Endometrium (tissue), 2 donors: Measurements from ENCODE around the gene PLAGL1.
"Not testable (repeated sequence)": the region's sequence is repeated elsewhere in the genome, so short reads cannot be mapped to it uniquely, and the experiment has no call there.

ENCODE experiments used
- FAIRE-seq: peaks from 2 replicates; lab custom pipeline; 2012; peaks lifted over from hg19 to GRCh38; lab: Jason Lieb, UNC
- donor health status: control.
- donor health status: control.

The PLAGL1 gene

GRCh38 chr6:144008120-144008811, at the start of gene PLAGL1:
Gene PLAGL1, minus strand, starts transcription at chr6:144008259. Its CDS starts 60,123 bp downstream, at chr6:143948136.
- FAIRE-seq: no peak

DNA sequence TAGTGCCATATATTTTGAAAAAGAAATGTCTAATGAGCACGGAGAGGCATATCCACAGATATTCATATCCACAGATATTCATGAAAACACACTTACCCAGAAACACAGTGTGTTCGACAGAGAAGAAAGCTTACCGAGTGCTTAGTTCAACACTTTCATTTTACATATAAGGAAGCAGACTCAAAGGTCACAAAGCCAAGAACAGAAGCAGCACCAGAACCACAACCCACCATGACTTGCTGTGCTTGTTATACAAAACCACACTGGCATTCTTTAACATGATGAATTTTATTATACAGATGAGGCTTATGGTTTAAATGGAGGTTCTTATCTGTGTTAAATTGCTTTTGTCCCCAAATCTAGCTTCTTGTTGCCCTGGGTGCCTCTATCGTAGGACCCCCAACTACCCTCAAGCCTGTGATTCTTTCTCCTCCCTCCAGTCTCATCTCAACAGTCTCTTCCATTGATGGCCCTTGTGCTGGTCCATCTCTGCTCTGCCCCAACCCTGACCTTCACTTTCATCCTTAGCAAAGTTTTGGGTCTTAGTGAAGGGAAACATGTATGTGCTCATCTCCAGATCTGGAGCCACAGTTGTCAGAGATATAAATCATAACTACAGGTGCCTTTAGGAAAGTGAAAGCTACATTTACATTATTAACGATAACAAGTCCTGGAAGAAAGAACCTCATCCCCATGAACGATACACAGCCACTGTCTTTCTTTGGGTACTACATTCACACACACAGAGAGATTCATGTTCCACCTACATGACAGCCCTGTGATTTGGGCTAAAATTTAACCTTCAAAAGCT, 47.3 kb upstream of the PLAGL1 start:
- no peak for FAIRE-seq

DNA sequence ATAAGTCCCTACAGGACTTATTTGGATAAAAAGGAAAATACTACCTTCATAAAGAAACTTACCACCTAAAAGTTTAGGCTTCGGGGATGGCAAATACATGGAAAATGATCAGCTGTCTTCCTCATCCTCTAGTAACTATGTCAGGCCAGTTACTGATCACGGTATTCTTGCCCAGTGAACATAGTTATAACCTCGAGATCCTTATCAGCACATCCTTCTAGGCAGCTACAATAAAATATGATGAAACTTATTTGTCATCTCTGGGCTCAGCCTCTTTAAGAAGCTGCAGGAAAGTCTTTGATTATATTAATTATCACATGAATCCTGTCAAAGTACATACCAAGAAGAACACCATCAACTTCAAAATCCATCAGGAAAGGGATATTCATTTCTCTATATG, 45.5 kb upstream of the PLAGL1 start:
- FAIRE-seq: no peak

- FAIRE-seq: no peak
Observed at GRCh38 chr6:144052488-144052887, 44.4 kb upstream of the PLAGL1 start.

GRCh38 chr6:144049386-144049785, 41.3 kb upstream of the PLAGL1 start:
- no peak for FAIRE-seq

DNA sequence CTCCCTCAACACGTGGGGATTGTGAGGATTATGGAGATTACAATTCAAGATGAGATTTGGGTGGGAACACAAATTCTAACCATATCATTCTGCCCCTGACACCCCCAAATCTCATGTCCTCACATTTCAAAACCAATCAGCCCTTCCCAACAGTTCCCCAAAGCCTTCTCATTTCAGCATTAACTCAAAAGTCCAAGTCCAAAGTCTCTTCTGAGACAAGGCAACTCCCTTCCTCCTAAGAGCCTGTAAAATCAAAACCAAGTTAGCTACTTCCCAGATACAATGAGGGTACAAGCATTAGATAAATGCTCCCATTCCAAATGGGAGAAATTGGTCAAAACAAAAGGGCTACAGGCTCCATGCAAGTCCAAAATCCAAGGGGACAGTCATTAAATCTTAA, 39.6 kb upstream of the PLAGL1 start:
- FAIRE-seq: no peak

DNA sequence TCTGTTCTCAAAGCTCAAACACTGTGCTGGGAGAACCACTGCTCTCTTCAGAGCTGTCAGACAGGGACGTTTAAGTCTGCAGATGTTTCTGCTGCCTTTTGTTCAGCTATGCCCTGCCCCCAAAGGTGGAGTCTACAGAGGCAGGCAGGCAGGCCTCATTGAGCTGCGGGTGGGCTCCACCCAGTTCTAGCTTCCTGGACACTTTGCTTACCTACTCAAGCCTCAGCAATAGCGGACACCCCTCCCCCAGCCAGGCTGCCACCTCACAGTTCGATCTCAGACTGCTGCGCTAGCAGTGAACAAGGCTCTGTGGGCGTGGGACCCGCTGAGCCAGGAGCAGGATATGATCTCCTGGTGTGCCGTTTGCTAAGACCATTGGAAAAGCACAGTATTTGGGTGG, 38.6 kb upstream of the PLAGL1 start:
- FAIRE-seq: not testable (repeated sequence)

GRCh38 chr6:144044989-144045388, 36.9 kb upstream of the PLAGL1 start:
- FAIRE-seq: not testable (repeated sequence)

- FAIRE-seq: no peak
Observed at GRCh38 chr6:144036835-144037195, 28.8 kb upstream of the PLAGL1 start.

DNA sequence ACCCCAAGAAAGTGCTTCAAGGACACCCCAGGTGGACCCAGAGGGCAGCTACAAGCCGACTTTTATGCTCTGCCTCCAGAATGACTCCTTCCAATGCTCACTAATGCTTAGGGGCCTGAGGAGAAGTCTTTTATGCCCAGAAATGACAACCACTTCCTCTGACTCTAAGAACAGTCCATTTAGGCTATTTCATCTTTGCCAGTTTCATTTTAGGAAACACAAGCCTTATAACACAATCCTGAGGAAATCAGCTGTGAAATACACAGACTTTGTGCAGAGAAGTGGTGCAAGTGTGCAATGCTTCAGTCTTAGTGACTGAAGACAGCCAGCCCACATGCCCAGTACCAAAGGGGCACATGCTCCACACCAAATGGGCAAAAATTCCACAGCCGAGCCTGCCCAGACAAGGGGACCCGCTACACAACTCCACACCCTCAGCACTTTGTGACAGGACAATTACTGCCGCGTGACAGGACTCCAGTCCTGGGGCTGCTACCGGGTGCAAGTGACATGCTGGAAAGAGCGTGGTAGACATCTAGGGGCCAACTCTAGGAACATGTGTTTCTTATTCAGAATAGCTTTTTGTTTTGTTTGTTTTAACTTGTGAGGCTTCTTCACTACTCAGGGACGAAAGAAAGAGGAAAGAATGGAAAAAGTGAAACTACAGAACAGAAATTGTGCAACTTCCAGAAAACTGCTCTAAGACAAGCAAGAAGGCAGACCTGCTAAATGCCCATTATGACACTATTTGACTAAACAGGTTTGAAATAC, 28.2 kb upstream of the PLAGL1 start:
- FAIRE-seq: no peak

DNA sequence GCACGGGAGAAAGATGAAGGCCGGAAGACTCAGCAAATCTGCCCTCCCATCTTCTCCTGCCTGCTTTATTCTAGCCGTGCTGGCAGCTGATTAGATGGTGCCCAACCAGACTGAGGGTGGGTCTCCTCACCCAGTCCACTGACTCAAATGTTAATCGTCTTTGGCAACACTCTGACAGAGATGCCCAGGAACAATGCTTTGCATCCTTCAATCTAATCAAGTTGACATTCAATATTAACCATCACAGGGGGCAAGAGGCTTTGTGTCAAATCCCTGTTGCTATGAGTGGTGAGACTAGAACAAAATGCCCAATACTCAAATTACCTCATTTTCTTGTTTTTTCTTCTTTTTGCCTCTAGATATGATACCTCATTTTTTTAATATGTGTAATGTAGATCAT, 27.4 kb upstream of the PLAGL1 start:
- no peak for FAIRE-seq

DNA sequence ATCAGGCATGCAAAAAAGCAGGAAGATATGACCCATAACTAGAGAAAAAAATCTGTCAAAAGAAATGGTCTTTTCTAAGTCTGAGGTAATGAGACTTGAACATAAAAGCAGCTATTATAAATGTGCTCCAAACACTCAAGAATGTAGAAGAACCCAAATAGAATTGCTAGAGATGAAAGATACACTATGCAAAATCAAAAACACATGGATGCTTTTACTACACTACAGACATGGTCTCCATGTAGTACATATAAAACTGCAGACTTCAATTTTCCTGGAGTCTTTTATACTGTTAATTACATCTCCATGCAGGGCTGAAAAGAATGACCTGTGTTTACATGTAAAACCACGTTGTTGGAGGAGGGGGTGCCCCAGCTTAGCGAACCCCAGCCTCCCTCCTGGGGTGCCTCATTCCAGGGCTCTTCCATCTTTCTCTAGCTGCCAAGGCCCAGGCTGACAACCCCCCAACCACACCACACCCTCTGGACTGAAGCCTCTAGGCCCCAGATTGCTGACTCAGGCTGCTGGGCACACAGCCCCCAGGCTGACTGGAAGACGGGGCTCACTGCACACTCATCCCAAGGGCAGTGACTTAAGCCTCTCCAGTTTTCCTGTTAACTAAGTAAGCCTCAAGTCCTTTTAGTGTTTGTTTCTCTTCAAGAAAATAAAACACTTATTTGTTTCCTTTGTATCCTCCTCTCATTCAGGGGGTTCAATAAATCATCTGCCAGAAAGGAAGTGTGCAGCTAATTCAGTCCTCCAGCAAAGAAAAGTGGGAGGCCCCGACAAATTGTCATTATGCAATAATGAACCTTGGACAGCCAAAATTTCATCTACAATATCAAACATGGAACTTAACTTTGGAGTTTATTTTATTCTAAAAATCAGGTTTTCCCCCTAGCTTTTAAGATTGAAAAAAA, 26.0 kb upstream of the PLAGL1 start:
- no peak for FAIRE-seq

GRCh38 chr6:144029452-144029851, 21.4 kb upstream of the PLAGL1 start:
- no peak for FAIRE-seq

- FAIRE-seq: no peak
Observed at GRCh38 chr6:144027932-144028587, 20.0 kb upstream of the PLAGL1 start.

DNA sequence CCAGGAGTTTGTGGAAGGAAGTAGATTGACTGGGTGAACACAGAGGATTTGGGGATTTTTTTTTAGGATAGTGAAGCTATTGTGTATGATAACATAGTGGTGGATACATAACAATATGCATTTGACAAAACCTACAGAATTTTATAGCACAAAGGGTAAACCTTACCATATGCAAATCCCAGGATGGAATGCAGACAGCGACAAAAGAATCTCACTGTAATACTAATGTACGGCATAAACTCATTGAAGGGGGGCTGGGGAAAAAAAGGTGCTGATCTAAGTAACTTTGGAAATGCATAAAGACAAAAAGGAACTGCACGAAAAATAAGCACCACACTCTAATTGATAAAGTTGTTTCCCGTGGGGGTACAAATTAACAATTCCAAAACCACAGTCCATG, 15.2 kb upstream of the PLAGL1 start:
- no peak for FAIRE-seq

DNA sequence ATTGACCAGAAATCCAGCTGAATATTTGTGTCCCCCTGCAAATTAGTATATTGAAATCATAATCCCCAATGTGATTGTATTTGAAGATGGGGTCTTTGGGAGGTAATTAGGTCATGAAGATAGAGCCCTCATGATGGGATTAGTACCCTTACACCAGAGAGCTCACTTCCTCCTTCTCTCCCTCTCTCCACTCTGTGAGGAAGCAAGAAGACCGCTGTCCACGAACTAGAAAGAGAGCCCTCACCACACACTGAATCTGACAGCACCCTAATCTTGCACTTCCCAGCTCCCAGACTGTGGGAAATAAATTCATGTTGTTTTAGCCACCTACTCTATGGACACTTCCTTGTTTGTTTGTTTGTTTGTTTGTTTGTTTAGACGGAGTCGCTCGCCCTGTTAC, 11.9 kb upstream of the PLAGL1 start:
- FAIRE-seq: no peak

GRCh38 chr6:144017166-144018094, 9.4 kb upstream of the PLAGL1 start:
- FAIRE-seq: no peak

GRCh38 chr6:144013486-144013909, 5.4 kb upstream of the PLAGL1 start:
- peak; percentile 59 for FAIRE-seq

GRCh38 chr6:144012534-144012933, 4.5 kb upstream of the PLAGL1 start:
- FAIRE-seq: no peak

DNA sequence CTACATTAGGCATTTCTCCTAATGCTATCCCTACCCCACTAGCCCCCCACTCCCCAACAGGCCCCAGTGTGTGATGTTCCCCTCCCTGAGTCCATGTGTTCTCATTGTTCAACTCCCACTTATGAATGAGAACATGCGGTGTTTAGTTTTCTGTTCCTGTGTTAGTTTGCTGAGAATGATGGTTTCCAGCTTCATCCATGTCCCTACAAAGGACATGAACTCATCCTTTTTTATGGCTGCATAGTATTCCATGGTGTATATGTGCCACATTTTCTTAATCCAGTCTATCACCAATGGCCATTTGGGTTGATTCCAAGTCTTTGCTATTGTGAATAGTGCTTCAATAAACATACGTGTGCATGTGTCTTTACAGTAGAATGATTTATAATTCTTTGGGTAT, 1.6 kb upstream of the PLAGL1 start:
- FAIRE-seq: not testable (repeated sequence)
